ENCODE data around the gene LRFN5.
"Not testable (repeated sequence)": the region's sequence is repeated elsewhere in the genome, so short reads cannot be mapped to it uniquely, and the experiment has no call there.

LRFN5 gene

DNA sequence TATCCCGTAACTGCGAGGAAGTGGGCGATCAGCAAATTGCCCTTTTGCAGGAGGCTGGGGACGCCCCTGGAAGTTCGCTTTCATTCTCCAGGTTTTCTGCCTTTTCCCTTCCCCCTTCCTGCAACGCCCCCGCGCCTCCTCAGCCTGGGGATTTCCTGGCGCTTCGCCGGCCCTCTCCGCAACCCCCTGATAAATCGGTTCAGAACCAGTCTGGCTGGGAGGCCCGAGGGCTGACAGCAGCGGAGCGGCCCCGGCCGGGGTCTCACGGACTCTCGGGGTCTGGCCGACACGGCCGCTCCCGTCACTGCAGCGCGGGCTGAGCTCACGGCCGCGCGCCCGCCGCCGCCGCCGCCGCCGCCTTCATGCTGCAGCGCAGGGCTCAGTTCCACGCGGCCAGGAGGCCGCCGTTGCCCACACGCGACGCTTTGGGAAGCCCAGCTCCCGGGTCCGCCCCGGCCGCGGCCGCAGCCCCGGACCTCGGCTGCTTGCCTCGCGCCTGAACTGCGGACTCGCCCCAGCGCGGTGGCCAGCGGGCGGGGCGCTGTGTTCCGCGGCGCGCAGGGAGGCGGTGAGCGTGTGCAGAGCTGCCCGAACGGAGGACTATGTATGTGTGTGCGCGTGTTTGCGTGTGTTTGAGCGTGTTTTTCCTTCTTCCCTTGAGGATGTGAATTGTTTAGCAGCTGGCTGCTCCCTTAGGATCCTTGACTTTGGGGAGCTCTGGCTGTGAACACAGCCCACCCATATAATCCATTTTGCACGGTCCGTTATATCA is at the start of gene LRFN5:
Gene LRFN5, plus strand, starts transcription at position 345 of the 772 bp plus-strand sequence.
- no peak for DNase-seq (ENCODE audit: low read depth)

DNA sequence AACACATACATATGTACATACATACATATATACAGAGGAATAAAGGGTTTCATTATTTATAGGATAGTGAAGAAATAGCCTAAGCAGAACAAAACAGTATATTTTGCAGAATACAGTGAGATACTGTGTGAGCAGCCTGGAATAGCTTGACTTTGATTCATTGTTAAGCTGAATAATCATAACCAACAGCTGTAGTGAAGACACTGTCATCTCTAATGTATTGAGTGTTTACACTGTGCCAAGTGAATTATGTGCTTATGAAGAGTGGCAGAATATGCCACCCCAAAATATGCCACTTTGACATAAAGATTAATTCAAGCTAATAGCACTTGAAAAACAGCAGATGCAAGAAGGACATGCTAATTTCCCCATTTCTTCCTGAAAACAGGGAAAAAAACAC is 48.2 kb upstream of the LRFN5 start:
- DNase-seq (ENCODE audit: low read depth) = no peak

DNA sequence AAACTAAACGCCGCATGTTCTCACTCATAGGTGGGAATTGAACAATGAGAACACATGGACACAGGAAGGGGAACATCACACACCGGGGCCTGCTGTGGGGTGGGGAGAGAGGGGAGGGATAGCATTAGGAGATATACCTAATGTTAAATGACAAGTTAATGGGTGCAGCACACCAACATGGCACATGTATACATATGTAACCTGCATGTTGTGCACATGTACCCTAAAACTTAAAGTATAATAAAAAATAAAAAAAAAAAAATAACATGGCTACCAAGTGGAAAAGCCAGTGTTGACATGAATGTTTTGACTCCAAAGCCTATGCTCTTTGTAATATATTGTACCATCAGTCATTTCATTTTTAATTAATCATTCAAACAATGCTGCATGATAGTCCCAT is 39.8 kb upstream of the LRFN5 start:
- not testable (repeated sequence) for DNase-seq (ENCODE audit: low read depth)

DNA sequence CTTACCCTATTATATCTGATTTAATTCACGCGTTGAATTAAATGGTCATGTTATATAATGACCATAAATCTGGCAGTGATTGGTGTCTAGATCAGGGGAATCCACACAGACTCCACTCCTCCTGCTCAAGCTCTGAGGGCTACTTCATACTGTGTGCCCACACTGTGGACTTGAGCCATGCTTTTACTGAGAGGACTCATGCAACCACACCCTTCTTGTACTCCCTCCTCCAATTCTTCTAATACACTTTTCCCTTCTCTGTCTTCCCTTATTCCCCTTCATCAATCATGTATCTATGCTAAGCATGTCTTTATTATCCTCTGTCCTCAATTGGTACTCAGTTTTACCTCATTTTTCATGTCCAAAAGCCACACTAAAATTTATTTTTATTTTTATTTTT is 37.7 kb upstream of the LRFN5 start:
- no peak for DNase-seq (ENCODE audit: low read depth)

DNA sequence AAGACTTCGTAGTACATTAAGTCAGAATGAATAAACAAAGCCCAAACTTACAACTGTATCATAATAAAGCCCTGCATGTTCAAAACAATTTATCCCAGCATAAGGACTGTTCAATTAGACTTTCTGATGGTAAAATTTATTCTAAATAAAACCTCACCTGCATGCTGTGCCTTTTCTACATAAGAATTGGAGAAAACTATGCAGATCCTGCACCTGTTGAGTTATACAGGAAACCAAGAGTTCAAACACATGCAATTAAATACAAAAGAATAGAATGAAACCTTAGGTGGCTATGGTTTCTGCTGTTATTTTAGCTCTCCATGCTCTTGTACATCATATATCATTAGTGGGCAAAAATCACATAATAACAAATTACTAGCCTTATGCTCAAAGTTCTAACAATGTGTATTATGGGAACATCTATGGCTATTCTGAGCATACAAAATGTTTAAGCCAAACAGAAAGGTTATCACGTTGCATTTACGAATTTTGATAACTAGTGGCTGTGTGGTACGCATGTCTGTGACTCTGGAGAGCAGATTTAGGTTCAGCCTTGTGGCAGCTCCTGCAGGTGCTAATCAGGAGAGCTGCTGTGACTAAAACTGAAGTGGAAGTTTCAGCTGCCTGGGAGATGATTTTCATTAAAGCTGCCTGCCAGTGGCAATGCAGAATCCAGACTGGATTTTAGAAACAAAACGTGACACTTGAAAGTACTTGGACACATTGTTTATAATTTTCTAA is 36.1 kb upstream of the LRFN5 start:
- DNase-seq (ENCODE audit: low read depth) = no peak

DNA sequence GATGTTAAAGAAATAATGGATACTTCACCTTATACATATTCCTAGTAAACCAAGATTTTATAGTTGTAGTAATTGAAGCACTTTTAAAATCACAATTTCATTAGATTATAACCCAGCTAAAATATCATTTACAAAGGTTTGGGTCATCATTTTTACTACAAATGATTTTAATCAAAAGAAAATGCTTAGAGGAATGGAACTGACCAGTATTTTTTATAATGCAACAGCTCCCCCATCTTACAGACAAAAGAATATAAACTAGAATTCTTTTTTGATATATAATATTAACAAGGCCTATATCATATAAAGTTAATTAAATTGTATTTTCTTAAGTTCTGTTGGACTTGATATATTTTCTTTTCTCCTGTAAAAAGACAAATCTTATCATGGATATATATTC is 20.4 kb upstream of the LRFN5 start:
- no peak for DNase-seq (ENCODE audit: low read depth)

DNA sequence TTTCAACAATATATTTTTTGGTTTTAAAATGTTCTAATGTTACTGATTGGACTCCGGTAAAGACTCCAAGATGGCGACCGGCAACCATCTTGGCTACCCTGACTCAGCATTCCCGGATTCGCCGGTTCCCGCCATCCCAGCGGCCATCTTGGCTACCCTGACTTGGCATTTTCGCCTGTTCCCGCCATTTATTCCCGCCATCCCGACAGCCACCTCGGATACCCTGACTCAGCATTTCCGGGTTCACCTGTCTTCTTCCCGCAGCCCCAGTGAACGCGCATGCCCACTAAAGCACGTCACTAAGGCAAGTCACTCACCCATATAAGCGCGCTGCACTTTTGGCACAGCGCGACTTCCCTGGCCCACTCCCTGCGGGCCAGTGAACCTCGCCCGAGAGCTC is 9.0 kb upstream of the LRFN5 start:
- DNase-seq (ENCODE audit: low read depth) = no peak

DNA sequence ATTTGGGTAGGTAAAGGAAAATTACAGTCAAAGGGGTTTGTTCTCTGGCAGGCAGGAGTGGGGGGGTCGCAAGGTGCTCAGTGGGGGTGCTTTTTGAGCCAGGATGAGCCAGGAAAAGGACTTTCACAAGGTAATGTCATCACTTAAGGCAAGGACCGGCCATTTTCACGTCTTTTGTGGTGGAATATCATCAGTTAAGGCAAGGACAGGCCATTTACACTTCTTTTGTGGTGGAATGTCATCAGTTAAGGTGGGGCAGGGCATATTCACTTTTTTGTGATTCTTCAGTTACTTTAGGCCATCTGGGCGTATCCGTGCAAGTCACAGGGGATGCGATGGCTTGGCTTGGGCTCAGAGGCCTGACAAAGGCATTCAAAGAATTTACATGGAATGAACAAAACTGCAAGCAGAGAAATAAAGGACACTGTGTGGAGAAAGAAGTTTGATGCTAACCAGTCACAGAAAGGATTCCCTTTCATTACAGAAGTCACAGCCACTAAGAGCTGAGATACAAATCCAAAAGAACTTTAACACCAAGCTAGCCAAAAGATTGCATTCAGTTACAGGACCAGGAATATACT is 6.8 kb upstream of the LRFN5 start:
- DNase-seq (ENCODE audit: low read depth) = not testable (repeated sequence)

DNA sequence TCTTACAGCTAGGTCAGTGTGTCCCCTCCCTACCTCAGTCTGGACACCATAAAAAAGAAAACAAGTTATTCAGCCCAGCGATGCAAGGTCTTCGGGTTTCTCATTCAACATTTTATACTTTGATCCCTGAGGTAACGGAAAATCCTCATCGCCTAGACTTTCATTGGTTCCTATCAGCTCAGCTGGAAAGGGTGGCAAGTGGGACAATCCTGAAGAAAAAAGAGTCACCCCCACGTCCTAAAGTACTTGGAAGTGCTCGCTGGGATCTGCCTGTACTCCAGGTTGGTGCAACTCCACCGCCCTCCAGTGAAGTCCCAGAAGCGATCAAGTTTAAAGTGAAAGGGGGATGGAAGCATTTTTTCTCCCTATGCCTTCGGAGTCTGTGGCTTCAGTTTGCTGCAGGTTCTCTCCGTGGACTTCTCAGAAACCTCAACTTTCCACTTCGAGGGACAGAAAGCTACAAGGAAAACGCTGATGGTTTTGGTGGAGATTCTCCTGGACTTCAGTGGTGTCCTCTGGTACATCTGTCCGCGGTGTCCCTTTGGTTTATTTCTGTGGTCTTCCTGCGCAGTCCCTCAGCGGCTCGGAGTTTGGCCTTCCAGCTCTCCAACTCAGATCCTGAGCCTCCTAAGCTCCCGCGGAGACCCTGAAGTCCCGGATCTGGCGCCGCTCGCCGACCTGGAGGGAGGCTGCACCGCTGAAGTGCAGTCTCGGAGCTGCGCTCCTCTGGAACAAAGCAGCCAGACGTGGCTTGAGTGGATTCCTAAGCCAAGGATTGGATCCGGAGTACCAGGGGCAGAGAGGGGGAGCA is 1.8 kb upstream of the LRFN5 start:
- DNase-seq (ENCODE audit: low read depth) = no peak

DNA sequence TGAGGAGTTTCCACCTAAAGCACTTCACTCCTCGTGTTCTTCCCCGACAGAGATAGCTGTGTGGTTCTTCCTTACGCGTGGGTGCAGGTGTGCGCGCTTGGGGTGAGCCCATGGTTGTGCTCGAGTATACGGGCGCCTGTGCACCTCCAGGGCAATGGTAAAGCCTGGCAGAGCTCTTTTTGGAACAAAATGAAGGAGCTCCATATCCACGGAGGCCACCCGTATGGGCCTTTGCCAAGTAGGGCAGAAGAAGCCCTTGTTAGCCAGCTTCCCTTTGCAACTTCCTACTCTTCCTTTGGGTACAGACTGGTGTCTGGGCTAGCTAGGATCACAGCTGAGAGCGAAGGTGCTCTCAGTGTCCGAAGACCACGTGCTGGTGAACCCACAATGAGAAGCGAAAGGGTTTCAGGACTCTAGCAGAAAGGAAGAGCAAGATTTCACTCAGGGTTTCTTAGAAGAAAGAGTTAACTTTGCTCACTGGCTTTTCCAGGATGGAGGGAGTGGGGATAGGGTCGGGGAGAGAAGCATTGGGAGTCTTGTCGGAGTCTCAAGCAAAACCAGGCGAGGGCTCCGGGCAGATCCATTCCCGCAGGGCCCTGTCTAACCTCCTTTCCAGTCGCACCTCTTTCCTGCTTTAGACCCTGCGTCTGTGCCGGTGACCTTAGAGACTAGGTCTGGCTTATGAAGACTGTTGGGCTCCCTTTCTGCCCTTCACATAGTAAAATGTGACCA is 960 bp upstream of the LRFN5 start:
- no peak for DNase-seq (ENCODE audit: low read depth)

DNA sequence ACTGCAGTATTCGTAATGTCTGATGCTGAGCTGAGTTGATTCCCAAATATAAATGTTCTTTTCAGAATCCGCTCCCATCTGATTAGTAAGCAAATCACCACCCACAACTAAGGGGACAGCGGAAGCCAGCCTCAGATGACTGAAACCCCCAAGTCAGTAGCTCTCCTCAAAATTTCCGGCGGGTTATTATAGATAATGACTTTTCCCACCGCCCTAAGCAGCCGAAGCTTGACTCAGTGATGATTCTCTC is 469 bp upstream of the LRFN5 start:
- DNase-seq (ENCODE audit: low read depth) = no peak

DNA sequence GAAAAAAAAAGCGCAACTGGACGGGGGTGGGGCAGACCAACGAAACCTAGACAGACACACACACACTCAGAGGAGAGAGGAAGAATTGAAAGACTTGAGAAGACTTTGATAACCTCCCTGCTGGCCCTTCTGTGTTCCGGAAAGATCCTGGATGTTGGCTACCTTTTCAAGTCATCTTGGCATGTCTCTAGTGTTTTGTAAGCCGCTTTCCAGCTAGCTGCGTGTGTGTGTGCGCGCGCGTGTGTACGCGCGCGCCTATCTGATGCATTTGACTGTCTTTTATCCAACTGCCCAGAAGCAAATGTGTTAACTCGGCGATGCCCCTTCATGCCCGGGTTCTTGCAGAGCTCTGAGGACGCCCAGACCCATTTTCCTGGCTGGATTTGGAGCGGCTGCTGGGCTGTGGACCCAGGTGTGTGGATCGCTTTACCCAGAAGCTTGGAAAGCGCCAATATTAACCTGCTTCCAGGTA is 664 bp downstream of the LRFN5 start:
- no peak for DNase-seq (ENCODE audit: low read depth)

DNA sequence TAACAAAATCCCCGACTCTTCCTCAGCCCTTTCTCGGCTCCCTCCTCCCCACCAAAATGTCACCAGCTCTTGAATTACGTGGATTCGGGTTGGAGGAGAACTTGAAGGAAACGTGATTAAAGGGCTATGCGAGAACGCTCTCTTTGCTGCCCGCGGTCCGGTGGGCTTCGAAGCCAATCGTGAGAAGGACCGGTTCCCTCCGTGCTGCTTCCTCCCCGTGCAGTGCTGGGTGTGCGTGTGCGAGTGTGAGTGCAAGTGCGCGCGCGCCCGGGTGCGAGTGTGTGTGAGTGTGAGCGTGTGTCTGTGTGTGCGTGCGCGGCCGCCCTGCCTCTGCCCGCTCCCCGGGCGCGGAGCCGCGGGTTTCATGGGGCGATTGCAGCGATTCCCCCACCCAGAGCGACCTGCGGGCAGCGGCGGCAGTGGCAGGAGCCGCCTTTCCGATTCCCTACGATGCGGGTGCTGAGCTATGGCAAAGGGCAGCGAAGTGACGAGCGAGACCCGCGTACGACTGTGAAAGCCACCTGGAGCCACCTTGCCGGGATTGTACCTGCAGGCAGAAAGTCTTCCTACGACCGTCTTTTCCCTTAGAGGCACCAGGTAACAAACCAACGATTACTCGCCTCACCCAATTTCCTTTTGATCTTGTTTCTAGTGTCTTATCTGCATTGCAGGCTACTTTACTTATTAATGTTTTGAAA is 1.4 kb downstream of the LRFN5 start:
- no peak for DNase-seq (ENCODE audit: low read depth)

DNA sequence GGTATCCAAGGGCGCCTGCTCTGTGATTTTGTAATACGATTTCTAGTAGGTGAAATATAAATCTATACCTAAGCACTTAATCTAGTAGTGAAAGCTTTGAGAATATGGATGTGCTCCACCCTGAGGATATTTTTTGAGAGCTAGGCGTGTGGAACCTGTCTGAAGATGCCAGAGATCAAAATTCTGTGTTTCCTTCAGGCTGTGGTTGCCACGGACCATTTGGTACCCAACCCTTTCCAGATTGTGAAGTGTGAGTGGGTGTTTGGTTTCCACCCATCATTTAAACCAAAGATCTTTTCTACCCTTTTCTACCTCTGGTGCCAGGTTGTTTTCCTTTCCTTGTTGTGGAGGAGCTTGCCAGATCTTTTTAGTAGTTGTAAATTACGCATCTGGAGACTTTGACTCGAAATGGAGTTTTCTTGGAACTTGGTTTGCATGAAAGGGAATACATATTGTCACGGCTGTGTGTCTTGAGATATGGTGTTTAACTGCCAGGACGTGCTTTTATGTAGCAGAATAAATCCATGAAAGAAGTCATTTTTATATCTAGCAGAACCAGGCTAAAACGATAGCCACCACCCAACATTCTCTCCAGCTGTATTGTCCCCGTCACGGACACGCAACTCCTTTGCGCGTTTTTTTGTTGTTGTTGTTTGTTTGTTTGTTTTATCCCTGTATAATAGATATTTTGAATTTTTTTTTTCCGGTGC is 2.2 kb downstream of the LRFN5 start:
- DNase-seq (ENCODE audit: low read depth) = no peak

DNA sequence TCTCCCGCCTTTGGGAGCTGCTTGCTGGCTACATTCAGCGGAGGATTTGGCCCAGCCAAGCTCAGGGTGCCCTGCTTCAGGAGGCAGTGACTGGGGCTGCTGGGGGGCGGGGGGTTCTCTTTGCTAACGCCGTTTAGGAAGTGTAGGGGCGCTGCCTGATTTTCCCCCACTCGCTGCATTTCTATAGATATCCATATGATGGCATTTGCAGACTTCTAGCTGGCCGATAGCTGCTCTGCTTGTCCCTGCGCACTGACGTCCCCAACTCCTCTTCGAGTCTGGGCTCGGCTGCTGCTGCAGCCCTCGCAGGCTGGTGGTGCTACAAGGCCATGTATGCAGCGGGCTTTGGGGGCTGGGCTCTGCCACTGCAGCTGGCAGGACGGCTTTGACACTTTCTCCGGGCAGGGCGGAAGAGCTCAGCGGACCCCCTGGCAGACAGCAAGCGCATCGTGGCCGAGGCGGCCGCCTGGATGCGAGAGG is 3.1 kb downstream of the LRFN5 start:
- no peak for DNase-seq (ENCODE audit: low read depth)

DNA sequence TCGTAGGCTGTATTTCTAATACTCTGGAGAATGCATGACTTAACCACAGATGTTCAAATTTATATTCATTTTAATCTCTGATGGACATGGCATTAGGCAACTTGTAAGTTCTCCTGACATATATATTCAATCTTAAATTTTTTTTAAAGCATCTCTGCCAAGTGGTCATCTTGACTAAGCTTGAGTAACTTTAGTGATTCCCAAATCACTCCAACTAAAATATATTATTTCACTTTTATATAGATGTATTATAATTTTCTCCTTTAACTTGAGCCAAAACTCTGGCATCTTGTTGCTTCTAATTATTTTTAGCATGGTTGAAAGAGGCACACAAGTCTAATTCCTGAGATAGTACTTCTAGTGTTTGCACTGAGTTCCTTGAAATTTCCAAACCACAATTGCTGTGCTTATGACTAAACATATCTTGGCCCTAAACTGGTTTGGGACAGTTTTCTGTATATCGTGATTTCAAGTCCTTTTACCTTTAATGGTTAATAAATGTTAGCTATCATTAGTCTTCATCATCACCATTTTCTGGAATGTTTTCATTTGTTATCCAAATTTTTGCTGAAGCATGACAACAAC is 8.4 kb downstream of the LRFN5 start:
- DNase-seq (ENCODE audit: low read depth) = no peak

DNA sequence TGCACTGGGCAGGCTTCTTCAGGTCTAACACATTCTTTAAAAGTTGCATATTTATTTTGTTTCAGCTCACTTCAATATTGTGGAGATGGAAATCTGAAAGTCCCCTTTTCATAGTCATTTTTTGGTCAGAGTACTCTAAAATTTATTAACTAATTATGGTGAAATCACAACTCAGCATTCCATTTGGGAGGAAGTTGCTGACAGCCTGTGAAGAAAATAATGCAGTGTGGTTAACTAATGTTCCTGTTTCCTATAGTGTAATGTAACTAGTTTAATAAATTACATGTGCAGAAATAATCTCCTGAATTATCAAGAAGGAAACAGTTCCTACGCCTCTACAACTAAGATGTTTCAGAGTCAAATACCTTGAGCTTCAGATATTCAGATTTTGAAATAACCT is 17.1 kb downstream of the LRFN5 start:
- DNase-seq (ENCODE audit: low read depth) = no peak

DNA sequence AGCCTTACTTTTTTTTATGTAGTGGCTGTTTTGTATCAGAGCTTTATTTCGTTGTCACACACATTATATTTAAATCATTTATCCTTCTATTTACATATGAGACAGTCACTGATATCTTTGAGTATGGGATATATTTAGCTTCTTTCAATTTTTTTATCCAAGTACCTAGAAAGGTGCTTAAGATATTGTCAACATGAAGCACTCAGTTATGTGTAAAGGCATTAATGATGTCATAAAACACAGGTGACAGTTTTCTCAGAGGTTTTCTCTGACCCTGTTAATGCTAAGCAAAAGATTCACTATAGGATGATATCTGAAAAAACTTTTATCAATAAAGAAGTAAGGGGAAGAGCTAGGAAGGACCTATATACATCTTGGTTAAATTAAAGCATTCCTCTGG is 23.2 kb downstream of the LRFN5 start:
- DNase-seq (ENCODE audit: low read depth) = no peak

DNA sequence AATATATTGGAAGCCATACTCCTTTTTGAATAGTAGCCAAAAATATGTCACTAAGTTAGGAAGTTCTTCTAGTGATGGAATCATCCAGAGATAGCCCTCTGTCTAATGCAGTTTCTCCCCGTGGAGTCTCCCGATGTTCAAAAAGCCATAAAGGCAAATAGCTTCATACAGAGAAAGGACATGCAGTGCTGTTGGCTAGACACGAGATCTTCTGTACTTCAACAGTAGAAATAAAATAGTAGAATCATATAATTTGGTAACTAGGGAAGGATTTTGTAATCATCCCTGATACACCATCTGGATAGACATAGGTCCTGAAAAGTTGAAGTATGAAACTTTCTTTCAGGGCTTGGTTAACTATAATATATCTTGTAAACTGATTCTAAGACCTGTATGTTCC is 27.6 kb downstream of the LRFN5 start:
- DNase-seq (ENCODE audit: low read depth) = no peak
